ENCODE measurements around the gene PIK3R5. TPM values are rescaled to one million over a fixed set of nuclear protein-coding genes. Genes with fewer than 3 reads are reported as not detected.

The PIK3R5 gene
- total and polyA plus RNA-seq, 12 donors = 0.66 to 10.1 (median 2.2) TPM

GRCh38 chr17:8861495-8862181 lies 103.9 kb downstream of the PIK3R5 start:
- Histone ChIP-seq H3K27me3 (no peaks in the 10 kb centered on the region), H3K27ac (peak overlapping the region in 1 of 10 donors; percentile 12), H3K4me3 (no peak overlapping the region), H3K9me3 (no peaks in the 10 kb centered on the region), H3K36me3 (no peaks in the 10 kb centered on the region), H3K4me1 (peaks cover 0 to 72% (median 24%) of the 10 kb centered on the region in 9 donors)
- intact Hi-C loops (cut with DNase I) = no loop called here
- WGBS, 2 donors = 79% methylated on average over 7 of the region's 7 CpGs
- no peak for DNase-seq
- ATAC-seq = no peak
- TF ChIP-seq CTCF (IDR thresholded peaks at IDR 0.05) = no peak

GRCh38 chr17:8859804-8860430 lies 105.6 kb downstream of the PIK3R5 start:
- no peak for ATAC-seq
- Histone ChIP-seq H3K9me3 (no peaks in the 10 kb centered on the region), H3K27me3 (no peaks in the 10 kb centered on the region), H3K27ac (peak overlapping the region in 1 of 10 donors; percentile 80), H3K4me1 (peaks cover 0 to 59% (median 24%) of the 10 kb centered on the region in 9 donors), H3K4me3 (no peak overlapping the region), H3K36me3 (no peaks in the 10 kb centered on the region)
- DNase-seq = no peak
- TF ChIP-seq CTCF (IDR thresholded peaks at IDR 0.05) = no peak
- intact Hi-C loops (cut with DNase I) = no loop called here
- WGBS, 2 donors = 92 to 94% methylated on average over 14 of the region's 14 CpGs

- Histone ChIP-seq H3K27me3 (no peaks in the 10 kb centered on the region), H3K4me3 (no peak overlapping the region), H3K4me1 (peaks cover 0 to 59% (median 24%) of the 10 kb centered on the region in 9 donors), H3K9me3 (no peaks in the 10 kb centered on the region), H3K36me3 (no peaks in the 10 kb centered on the region), H3K27ac (peak overlapping the region in 6 of 10 donors; percentile 1 to 80 (median 50))
- TF ChIP-seq CTCF (IDR thresholded peaks at IDR 0.05) = no peak
- 92 to 95% methylated on average over 11 of the region's 11 CpGs for WGBS, 2 donors
- ATAC-seq = no peak
- intact Hi-C loops (cut with DNase I) = no loop called here
- no peak for DNase-seq
Measured at GRCh38 chr17:8859027-8859803, 106.3 kb downstream of the PIK3R5 start.

- Histone ChIP-seq H3K27ac (peak overlapping the region in 9 of 10 donors; percentile 13 to 80 (median 43)), H3K36me3 (no peaks in the 10 kb centered on the region), H3K4me3 (peak overlapping the region in 2 of 10 donors; percentile 2 to 7), H3K4me1 (peaks cover 0 to 59% (median 24%) of the 10 kb centered on the region in 9 donors), H3K27me3 (no peaks in the 10 kb centered on the region), H3K9me3 (no peaks in the 10 kb centered on the region)
- peak in 1 of 2 donors; percentile 60 for DNase-seq
- intact Hi-C loops (cut with DNase I) = no loop called here
- ATAC-seq = peak in 7 of 8 donors; percentile 30 to 92 (median 82)
- no peak for TF ChIP-seq CTCF (IDR thresholded peaks at IDR 0.05)
- WGBS, 2 donors = 28 to 38% methylated on average over 5 of the region's 5 CpGs
Measured at GRCh38 chr17:8857919-8858318, 107.6 kb downstream of the PIK3R5 start.
